Activated T-cell treated with anti-CD3 and anti-CD28 coated beads for 24 hours (primary cell): ENCODE data around the gene CD244.
A peak's percentile ranks its signal among the peaks of the same experiment; 100 is the strongest.
"Not testable (repeated sequence)": the region's sequence is repeated elsewhere in the genome, so short reads cannot be mapped to it uniquely, and the experiment has no call there.

Experiments
- DNase-seq: peaks from one replicate; pipeline ENCODE4 v3.0.0-alpha.2; 2020; ENCODE audit warnings: low read depth

Gene CD244, protein sequence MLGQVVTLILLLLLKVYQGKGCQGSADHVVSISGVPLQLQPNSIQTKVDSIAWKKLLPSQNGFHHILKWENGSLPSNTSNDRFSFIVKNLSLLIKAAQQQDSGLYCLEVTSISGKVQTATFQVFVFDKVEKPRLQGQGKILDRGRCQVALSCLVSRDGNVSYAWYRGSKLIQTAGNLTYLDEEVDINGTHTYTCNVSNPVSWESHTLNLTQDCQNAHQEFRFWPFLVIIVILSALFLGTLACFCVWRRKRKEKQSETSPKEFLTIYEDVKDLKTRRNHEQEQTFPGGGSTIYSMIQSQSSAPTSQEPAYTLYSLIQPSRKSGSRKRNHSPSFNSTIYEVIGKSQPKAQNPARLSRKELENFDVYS

DNA sequence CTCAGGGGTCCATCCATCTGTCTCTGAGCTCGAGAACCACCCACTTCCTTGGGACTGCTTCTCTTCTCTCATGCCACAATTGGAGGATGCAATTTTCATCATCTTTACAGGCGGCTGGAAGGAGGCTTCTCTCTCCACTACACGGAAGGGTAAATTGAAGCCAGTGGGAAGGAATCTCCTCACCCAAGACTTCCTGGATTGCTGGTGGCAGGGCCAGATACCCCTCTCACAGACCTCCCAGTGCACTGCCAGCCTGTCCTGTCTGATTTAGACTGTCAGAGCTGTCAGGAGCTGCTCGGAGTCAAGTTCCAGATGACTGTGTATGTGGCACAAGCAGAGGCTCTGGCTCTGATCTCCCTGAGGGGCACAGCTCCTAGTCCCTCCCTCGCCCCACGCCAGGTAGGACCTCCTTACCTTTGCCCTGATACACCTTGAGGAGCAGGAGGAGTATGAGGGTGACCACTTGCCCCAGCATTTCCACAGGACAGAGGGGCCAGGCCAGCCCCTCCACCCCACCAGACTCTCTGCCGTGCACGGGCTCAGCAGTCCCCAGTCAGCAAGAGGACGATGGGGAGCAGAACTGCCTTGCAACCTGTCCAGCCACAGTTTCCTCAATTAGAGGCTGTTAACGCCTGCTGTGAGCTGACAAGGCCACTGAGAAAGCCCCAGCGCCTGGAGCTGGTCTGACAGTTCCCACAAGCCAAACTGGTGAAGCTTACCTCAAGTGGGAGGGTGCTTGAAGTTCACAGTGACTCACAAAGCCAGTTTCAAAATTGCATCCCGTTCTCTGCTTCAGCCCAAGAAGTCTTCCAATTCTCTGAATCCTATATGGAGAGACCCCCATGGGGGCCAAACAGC, at the start of gene CD244:
TSS of gene CD244 (minus strand) at position 685 of the 858 bp plus-strand sequence. CDS start at position 475, 210 bp downstream.
- DNase-seq: peak; percentile 44

DNA sequence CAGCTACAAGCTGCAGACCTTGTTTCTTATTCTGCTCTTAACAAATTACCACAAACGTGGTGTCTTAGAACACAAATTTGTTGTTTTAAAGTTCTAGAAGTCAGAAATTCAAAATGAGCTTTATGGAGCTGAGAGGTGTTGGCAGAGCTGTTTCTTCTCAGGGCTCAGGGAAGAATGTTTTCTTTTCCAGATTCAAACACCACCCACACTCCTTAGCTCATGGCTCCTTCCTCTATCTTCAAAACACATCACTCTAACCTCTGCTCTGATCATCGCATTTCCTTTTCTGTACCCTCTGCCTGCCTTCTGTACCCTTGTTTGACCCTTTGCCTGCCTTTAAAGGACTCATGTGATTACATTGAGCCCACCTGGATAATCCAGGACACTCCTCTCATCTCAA, 49.2 kb upstream of the CD244 start:
- DNase-seq: no peak

DNA sequence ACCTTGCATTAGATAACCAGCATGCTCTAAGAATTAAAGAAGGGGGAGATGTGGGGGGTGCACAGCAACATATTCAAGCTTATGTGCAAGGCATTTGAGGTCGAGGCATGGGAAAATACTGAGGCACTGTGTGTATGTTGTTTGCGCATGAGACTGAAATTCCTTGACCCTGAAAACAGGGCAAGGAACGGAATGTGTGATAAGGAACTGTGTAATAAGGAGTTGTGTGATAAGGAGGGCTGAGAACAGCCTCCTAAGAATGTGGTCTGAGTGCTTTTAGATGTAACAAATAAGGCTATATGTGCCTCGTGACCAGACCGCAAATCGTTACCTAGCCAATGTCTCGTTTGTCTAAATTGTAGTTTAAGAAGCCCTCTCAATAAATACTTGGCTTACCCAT, 48.8 kb upstream of the CD244 start:
- DNase-seq: no peak

DNA sequence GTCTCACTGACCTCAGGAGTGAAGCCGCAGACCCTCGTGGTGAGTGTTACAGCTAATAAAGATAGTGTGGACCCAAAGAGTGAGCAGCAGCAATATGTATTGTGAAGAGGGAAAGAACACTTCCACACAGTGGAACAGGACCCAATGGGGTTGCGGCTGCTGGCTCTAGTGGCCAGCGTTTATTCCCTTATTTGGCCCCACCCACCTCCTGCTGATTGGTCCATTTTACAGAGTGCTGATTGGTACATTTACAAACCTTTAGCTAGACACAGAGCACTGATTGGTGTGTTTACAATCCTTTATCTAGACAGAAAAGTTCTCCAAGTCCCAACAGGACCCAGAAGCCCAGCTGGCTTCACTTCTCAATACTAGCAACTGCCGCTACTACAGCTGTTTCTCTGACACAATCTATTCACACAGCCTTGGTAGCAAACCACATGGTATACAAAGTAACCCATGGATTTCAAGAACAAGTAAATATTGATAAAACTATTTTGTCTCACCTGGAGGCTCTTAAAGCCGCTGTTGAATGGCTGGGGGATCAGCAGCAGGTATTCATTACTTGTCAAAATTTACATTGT, 47.6 kb upstream of the CD244 start:
- no peak for DNase-seq

- no peak for DNase-seq
Measured at GRCh38 chr1:160907976-160908375, 45.3 kb upstream of the CD244 start.

DNA sequence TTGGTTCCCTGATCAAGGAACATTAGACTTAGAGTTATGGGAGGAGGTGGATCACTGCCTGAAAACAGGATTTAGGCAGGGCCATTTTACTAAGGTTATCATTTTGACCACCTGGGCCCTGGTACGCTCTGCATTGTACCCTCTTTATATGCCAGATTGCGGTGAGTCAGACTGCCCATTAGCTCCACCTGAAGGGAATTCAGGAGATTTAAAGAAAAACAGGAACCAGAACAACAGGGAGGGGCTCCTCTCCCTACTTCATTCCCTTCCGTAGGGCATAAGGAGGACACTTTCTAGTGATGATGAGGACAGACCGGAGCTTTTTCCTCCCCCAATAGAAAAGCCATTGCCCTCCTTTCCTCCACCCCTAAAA, 42.9 kb upstream of the CD244 start:
- DNase-seq: no peak

GRCh38 chr1:160904783-160905616, 42.3 kb upstream of the CD244 start:
- no peak for DNase-seq

- not testable (repeated sequence) for DNase-seq
Measured at GRCh38 chr1:160902251-160902650, 39.6 kb upstream of the CD244 start.

GRCh38 chr1:160901768-160902167, 39.1 kb upstream of the CD244 start:
- DNase-seq: no peak

DNA sequence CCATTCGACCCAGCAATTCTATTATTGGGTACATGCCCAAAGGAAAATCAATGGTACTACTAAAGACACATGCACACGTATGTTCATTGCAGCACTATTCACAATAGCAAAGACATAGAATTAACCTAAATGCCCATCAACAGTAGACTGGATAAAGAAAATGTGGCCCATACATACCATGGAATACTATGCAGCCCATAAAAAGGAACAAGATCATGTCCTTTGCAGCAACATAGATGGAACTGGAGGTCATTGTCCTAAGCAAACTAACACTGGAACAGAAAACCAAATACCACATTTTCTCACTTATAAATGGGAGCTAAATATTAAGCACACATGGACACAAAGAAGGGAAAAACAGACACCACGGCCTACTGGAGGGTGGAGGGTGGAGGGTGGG, 38.0 kb upstream of the CD244 start:
- DNase-seq: not testable (repeated sequence)

- DNase-seq: not testable (repeated sequence)
Measured at GRCh38 chr1:160894368-160895135, 31.9 kb upstream of the CD244 start.

GRCh38 chr1:160891474-160891873, 28.8 kb upstream of the CD244 start:
- no peak for DNase-seq

DNA sequence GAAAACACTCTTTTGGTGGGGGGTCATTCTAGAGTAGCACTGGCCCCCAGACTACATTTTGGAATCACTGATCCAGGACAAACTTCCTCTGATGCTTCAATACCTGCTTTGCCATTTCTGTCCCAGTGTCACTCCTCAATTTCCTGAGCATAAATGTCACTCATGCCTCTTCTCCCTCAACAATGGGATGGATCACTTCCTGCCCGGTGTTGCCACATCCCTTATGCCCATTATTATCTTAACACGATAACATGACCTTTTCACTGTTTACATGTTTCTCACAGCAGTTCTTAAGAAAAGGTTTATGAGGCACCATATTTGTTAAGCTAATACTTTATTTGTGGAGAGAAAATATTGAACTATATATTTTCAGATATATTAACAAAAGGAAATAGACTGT, 26.2 kb upstream of the CD244 start:
- DNase-seq: no peak

DNA sequence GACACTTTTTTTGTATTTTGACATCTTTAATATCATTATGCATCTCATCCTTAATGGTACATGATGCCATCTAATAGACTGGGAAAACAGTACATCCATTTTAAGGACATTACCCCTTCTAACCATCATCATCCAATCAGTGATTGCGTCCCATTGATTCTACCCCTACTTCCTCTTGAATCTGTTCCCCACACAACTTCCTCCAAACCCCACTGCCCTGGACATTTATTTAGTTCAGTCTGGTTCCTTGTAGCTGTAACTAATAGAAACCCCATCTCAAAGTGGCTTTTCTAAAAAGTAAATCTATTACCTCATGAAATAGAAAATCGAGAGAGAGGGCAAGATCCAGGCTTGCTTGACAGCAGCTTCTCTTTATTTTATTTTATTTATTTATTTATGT, 24.4 kb upstream of the CD244 start:
- no peak for DNase-seq

DNA sequence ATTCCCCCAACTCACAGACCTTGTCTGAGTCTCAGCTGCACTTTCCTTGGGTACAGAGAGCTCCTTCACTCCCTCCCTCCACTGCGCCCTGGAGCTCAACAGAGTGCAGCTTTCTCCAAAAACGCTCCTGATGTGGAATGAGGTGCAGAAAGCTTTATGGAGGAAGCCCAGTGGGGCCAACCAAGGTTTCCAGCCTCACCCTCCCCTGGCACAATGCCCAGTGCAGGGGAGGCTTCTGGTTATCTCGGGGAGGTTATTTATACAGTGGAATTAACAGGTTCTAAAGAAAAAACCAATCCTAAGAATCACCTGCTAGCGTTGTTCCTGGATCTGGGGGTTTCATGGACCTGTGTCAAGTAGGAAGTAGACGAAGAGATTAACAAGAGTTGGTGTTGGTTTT, 22.4 kb upstream of the CD244 start, which contains the start of gene ITLN1:
TSS of gene ITLN1 (minus strand) at position 139 of the 400 bp plus-strand sequence. CDS start 303 bp downstream, outside the sequence.
- DNase-seq: no peak

DNA sequence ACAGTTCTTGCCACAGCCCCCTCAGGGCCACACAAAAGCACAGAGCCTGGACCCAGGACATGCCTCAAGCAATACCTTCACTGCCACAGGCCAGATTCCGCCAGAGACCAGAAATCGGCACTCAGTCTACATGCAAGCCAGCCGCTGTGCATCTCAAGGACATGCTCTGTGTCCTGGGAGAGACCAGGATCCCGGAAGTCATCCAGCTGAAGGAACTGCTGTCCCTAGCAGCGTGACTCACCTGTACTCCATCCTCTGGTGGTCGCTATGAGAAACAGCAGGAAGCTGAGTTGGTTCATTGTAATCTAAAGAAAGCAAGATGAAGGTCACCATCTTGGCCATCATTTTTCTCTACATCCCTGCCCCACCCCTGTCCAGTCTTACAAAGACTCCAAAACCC, 21.9 kb upstream of the CD244 start:
- no peak for DNase-seq

GRCh38 chr1:160883581-160884513, 21.2 kb upstream of the CD244 start:
- no peak for DNase-seq

DNA sequence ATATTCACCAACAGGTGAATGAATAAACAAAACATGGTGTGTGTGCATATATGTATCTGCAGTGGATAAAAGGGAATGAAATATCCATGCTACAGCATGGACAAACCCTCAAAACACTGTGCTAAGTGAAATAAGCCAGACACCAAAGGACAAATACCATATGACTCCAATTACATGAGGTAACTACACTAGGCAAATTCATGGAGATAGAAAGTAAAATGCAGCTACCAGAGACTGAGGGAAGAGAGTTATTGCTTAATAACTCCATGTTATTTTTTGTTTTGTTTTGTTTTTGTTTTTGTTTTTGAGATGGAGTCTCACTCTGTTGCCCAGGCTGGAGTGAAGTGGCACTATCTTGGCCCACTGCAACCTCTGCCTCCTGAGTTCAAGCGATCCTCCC, 19.9 kb upstream of the CD244 start:
- no peak for DNase-seq

- DNase-seq: not testable (repeated sequence)
Measured at GRCh38 chr1:160881264-160881663, 18.6 kb upstream of the CD244 start.

- DNase-seq: no peak
Measured at GRCh38 chr1:160880216-160880615, 17.5 kb upstream of the CD244 start.
